LoVo (cell line): ENCODE data around the gene ASAP3.
"Not testable (repeated sequence)": the region's sequence is repeated elsewhere in the genome, so short reads cannot be mapped to it uniquely, and the experiment has no call there.

ENCODE experiments used
- DNase-seq: peaks from one replicate; pipeline ENCODE4 v3.0.0-alpha.2; 2016; ENCODE audit warnings: low spot score

ASAP3 gene

GRCh38 chr1:23514111-23514679, 30.2 kb upstream of the ASAP3 start:
- no peak for DNase-seq

GRCh38 chr1:23509896-23510295, 25.9 kb upstream of the ASAP3 start:
- DNase-seq = no peak

GRCh38 chr1:23506376-23507107, 22.6 kb upstream of the ASAP3 start:
- no peak for DNase-seq

- no peak for DNase-seq
These were observed 21.9 kb upstream of the ASAP3 start for GRCh38 chr1:23505851-23506250.

GRCh38 chr1:23504156-23504555, 20.2 kb upstream of the ASAP3 start:
- DNase-seq = not testable (repeated sequence)

GRCh38 chr1:23502951-23503350, 19.0 kb upstream of the ASAP3 start:
- DNase-seq = no peak

- DNase-seq = no peak
These were observed 16.5 kb upstream of the ASAP3 start for GRCh38 chr1:23500466-23500865.

GRCh38 chr1:23497777-23498439, 13.9 kb upstream of the ASAP3 start:
- no peak for DNase-seq

- DNase-seq = no peak
These were observed 12.7 kb upstream of the ASAP3 start for GRCh38 chr1:23496490-23497181.

- DNase-seq = not testable (repeated sequence)
These were observed 10.9 kb upstream of the ASAP3 start for GRCh38 chr1:23494836-23495235.

- not testable (repeated sequence) for DNase-seq
These were observed 8.8 kb upstream of the ASAP3 start for GRCh38 chr1:23492776-23493175.

GRCh38 chr1:23492132-23492720, 8.2 kb upstream of the ASAP3 start:
- no peak for DNase-seq

- DNase-seq = no peak
These were observed 5.9 kb upstream of the ASAP3 start for GRCh38 chr1:23489842-23490241.

- no peak for DNase-seq
These were observed 988 bp upstream of the ASAP3 start for GRCh38 chr1:23485002-23485332.

- peak; percentile 86 for DNase-seq
These were observed 448 bp upstream of the ASAP3 start for GRCh38 chr1:23484253-23485001.

- no peak for DNase-seq
These were observed 2.1 kb downstream of the ASAP3 start for GRCh38 chr1:23481904-23482303.

GRCh38 chr1:23481026-23481597, 2.9 kb downstream of the ASAP3 start:
- DNase-seq = no peak

GRCh38 chr1:23480187-23481025, 3.6 kb downstream of the ASAP3 start:
- DNase-seq = no peak

- DNase-seq = no peak
These were observed 4.4 kb downstream of the ASAP3 start for GRCh38 chr1:23479666-23479941.

GRCh38 chr1:23478896-23479665, 4.9 kb downstream of the ASAP3 start:
- DNase-seq = no peak
